ENCODE results near the gene SIK2. TPM values are rescaled to one million over a fixed set of nuclear protein-coding genes. Genes with fewer than 3 reads are reported as not detected.

SIK2 gene
- total RNA-seq, 3 donors from 2014 or later (not counting 1 experiment from before 2014, with no cell fraction given): 7.1 to 14.3 (median 8.4) TPM

GRCh38 chr11:111557425-111558111 lies 44.7 kb upstream of the SIK2 start:
- H3K9me3 ChIP-seq (ENCODE audit: control insufficient read depth, insufficient read depth, low read length): no peaks in the 10 kb centered on the region
- ATAC-seq: no peak
- no peaks in the 10 kb centered on the region for H3K9me3 Mint-ChIP-seq
- H3K4me1 Mint-ChIP-seq: no peaks in the 10 kb centered on the region
- peaks cover 6 to 17% of the 10 kb centered on the region in 2 donors for H3K27me3 Mint-ChIP-seq (ENCODE audit: low read depth in 2 of 2)
- intact Hi-C loops (cut with micrococcal nuclease): no loop called here
- 89% methylated on average over 5 of the region's 5 CpGs for WGBS (ENCODE audit: insufficient coverage)
- H3K27ac ChIP-seq (ENCODE audit: low read length): no peak overlapping the region
- TF ChIP-seq, protein P1, sequence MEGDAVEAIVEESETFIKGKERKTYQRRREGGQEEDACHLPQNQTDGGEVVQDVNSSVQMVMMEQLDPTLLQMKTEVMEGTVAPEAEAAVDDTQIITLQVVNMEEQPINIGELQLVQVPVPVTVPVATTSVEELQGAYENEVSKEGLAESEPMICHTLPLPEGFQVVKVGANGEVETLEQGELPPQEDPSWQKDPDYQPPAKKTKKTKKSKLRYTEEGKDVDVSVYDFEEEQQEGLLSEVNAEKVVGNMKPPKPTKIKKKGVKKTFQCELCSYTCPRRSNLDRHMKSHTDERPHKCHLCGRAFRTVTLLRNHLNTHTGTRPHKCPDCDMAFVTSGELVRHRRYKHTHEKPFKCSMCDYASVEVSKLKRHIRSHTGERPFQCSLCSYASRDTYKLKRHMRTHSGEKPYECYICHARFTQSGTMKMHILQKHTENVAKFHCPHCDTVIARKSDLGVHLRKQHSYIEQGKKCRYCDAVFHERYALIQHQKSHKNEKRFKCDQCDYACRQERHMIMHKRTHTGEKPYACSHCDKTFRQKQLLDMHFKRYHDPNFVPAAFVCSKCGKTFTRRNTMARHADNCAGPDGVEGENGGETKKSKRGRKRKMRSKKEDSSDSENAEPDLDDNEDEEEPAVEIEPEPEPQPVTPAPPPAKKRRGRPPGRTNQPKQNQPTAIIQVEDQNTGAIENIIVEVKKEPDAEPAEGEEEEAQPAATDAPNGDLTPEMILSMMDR (IDR thresholded peaks at IDR 0.05): no peak
- no peaks in the 10 kb centered on the region for H3K36me3 Mint-ChIP-seq
- no peaks in the 10 kb centered on the region for H3K27me3 ChIP-seq (ENCODE audit: control insufficient read depth, insufficient read depth, low read length)
- H3K4me1 ChIP-seq (ENCODE audit: control insufficient read depth, insufficient read depth, low read length): no peaks in the 10 kb centered on the region
- H3K27ac Mint-ChIP-seq: no peak overlapping the region
- no peak overlapping the region for H3K4me3 ChIP-seq (ENCODE audit: low read length)
- no peak overlapping the region for H3K4me3 Mint-ChIP-seq
- DNase-seq: no peak
- no peaks in the 10 kb centered on the region for H3K36me3 ChIP-seq (ENCODE audit: control insufficient read depth, insufficient read depth, low read length)

- H3K4me3 ChIP-seq (ENCODE audit: low read length): no peak overlapping the region
- H3K4me1 Mint-ChIP-seq: no peaks in the 10 kb centered on the region
- 73% methylated on average over 11 of the region's 11 CpGs for WGBS (ENCODE audit: insufficient coverage)
- no peak overlapping the region for H3K27ac ChIP-seq (ENCODE audit: low read length)
- TF ChIP-seq, protein P1 (IDR thresholded peaks at IDR 0.05): no peak
- H3K36me3 ChIP-seq (ENCODE audit: control insufficient read depth, insufficient read depth, low read length): no peaks in the 10 kb centered on the region
- DNase-seq (no peak), ATAC-seq (no peak)
- no peak overlapping the region for H3K27ac Mint-ChIP-seq
- no peaks in the 10 kb centered on the region for H3K9me3 ChIP-seq (ENCODE audit: control insufficient read depth, insufficient read depth, low read length)
- no peaks in the 10 kb centered on the region for H3K27me3 ChIP-seq (ENCODE audit: control insufficient read depth, insufficient read depth, low read length)
- intact Hi-C loops (cut with micrococcal nuclease): no loop called here
- no peaks in the 10 kb centered on the region for H3K4me1 ChIP-seq (ENCODE audit: control insufficient read depth, insufficient read depth, low read length)
- peaks cover 4 to 15% of the 10 kb centered on the region in 2 donors for H3K27me3 Mint-ChIP-seq (ENCODE audit: low read depth in 2 of 2)
- H3K4me3 Mint-ChIP-seq: no peak overlapping the region
- no peaks in the 10 kb centered on the region for H3K9me3 Mint-ChIP-seq
- H3K36me3 Mint-ChIP-seq: no peaks in the 10 kb centered on the region
These were observed 42.3 kb upstream of the SIK2 start for GRCh38 chr11:111559800-111560464.

DNA sequence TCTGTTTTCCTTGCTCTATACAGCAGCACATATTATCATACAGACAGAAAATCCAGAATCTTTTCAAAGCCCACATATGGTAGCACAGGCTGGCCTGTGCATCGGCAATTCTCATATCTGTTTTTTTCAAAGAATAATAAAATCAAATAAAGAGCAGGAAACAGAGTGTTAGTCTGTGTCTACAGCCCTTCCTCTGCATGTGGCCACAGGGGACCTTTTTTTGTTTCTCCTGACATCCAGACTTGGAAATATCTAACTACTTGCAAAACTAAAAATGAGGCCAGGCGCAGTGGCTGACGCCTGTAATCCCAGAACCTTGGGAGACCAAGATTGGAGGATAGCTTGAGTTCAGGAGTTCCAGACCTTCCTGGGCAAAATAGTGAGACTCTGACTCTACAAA lies 41.4 kb upstream of the SIK2 start:
- intact Hi-C loops (cut with micrococcal nuclease): no loop called here
- ATAC-seq: no peak
- Histone ChIP-seq H3K9me3 (ENCODE audit: control insufficient read depth, insufficient read depth, low read length) (no peaks in the 10 kb centered on the region), H3K4me3 (ENCODE audit: low read length) (no peak overlapping the region), H3K4me1 (ENCODE audit: control insufficient read depth, insufficient read depth, low read length) (no peaks in the 10 kb centered on the region), H3K27me3 (ENCODE audit: control insufficient read depth, insufficient read depth, low read length) (no peaks in the 10 kb centered on the region), H3K36me3 (ENCODE audit: control insufficient read depth, insufficient read depth, low read length) (no peaks in the 10 kb centered on the region), H3K27ac (ENCODE audit: low read length) (no peak overlapping the region)
- no peak for DNase-seq
- Mint-ChIP-seq H3K9me3 (no peaks in the 10 kb centered on the region), H3K4me1 (no peaks in the 10 kb centered on the region), H3K36me3 (no peaks in the 10 kb centered on the region), H3K27me3 (ENCODE audit: low read depth in 2 of 2) (peaks cover 0 to 15% of the 10 kb centered on the region in 2 donors), H3K27ac (no peak overlapping the region), H3K4me3 (no peak overlapping the region)
- 68% methylated on average over 3 of the region's 3 CpGs for WGBS (ENCODE audit: insufficient coverage)
- TF ChIP-seq, protein P1 (IDR thresholded peaks at IDR 0.05): no peak

Measured in natural killer cell (primary cell).